K562 (cell line): ENCODE data around the gene ZBTB22. TPM values are rescaled to one million over a fixed set of nuclear protein-coding genes. Genes with fewer than 3 reads are reported as not detected.

Source experiments
- AFF1 ChIP-seq, 2 experiments: fragments of 450-650 bp; IDR thresholded peaks; 2 replicates each; pipeline ENCODE4 v1.6.1; 2018; ENCODE audit warnings: mild to moderate bottlenecking in 2 of 2, low read depth in 1 of 2; ENCODE audit not compliant: partially characterized antibody in 2 of 2
- EWSR1 ChIP-seq: fragments of 450-650 bp; IDR thresholded peaks from 2 replicates; pipeline ENCODE4 v1.6.1; 2018; ENCODE audit warnings: borderline replicate concordance, mild to moderate bottlenecking, low read depth, moderate library complexity; ENCODE audit not compliant: partially characterized antibody
- HMG20A ChIP-seq: fragments of 450-650 bp; formaldehyde crosslinking; conservative IDR thresholded peaks from 2 replicates; pipeline ENCODE4 v1.4.0; 2020; ENCODE audit warnings: mild to moderate bottlenecking, mixed read lengths
- MYC ChIP-seq, 2 experiments: fragments of 250-450 bp in 1 of 2; sonication (Bioruptor Pico) in 1 of 2; IDR thresholded peaks; 2 replicates each; pipeline versions ENCODE4 v1.5.1 to v1.6.1; 2012 to 2021; ENCODE audit warnings: low read depth in 2 of 2, borderline replicate concordance in 1 of 2, improper control_type of control experiment in 1 of 2, low read length in 1 of 2, mild to moderate bottlenecking in 1 of 2, moderate library complexity in 1 of 2
- ZBTB33 ChIP-seq: sonication (generic); formaldehyde crosslinking; IDR thresholded peaks from 2 replicates; pipeline ENCODE4 v1.8.1; 2023; ENCODE audit warnings: mild to moderate bottlenecking, missing genetic modification reagents
- ZBTB34 ChIP-seq: fragments of 250-450 bp; sonication (Bioruptor Pico); IDR thresholded peaks from 2 replicates; pipeline ENCODE4 v1.8.0; 2021; ENCODE audit warnings: mild to moderate bottlenecking, moderate library complexity
- ZBTB49 ChIP-seq: sonication (generic); formaldehyde crosslinking; IDR thresholded peaks from 2 replicates; pipeline ENCODE4 v1.8.0; 2022; ENCODE audit warnings: missing genetic modification reagents, mild to moderate bottlenecking, borderline replicate concordance
- ZNF408 ChIP-seq: fragments of 250-450 bp; sonication (Bioruptor Pico); IDR thresholded peaks from 2 replicates; pipeline ENCODE4 v1.4.0; 2020; ENCODE audit warnings: low read depth, mild to moderate bottlenecking, moderate library complexity
- ZNF449 ChIP-seq: fragments of 250-450 bp; sonication (Bioruptor Pico); IDR thresholded peaks from 2 replicates; pipeline ENCODE4 v1.8.0; 2022; ENCODE audit warnings: moderate library complexity, mild to moderate bottlenecking, inconsistent platforms
- polyA plus RNA-seq, 8 experiments: library from polyadenylated mRNA; depleted of rRNA in 4 of 8; stranded (reverse) in 5 of 8; unstranded in 3 of 8; fragments of >200 nt; fragmentation: Nextera tagmentation in 2 of 8; fragmentation: Illumina TruSeq in 1 of 8; extraction: Ambion mirVana in 2 of 8; extraction: Trizol in 1 of 8; gene quantifications; 2 replicates each; pipeline versions ENCODE4 v1.2.1 to v1.2.3, GENCODE V29; 2011 to 2014; ENCODE audit warnings: inconsistent platforms in 1 of 8, missing spikeins in 1 of 8
- total RNA-seq, 7 experiments: library from RNA; depleted of rRNA in 6 of 7; stranded (reverse); fragments of >200 nt in 6 of 7; fragmentation: Illumina TruSeq in 2 of 7; extraction: Trizol in 2 of 7; gene quantifications; 2 replicates each; pipeline versions ENCODE4 v1.2.1 to v1.2.3, GENCODE V29; 2011 to 2021; ENCODE audit warnings: low replicate concordance in 1 of 7

The ZBTB22 gene
- total and polyA plus RNA-seq, 9 of the 15 experiments (the other 6 are each of a cell fraction or from before 2014, with no cell fraction given): 0.21 to 11.9 (median 7.1) TPM

GRCh38 chr6:33276581-33276863, 41.0 kb downstream of the ZBTB22 start (continued):
- TF ChIP-seq ZNF408 (CRISPR knock-in tag) (0 out of 2 replicates have a peak, but pooled peaks have one; percentile 64), ZNF449 (CRISPR knock-in tag) (0 out of 2 replicates have a peak, but pooled peaks have one; percentile 27), ZBTB34 (CRISPR knock-in tag) (no peak), MYC (IDR thresholded peaks at IDR 0.05; ENCODE audit: low read depth, low read length) (no peak), MYC (CRISPR knock-in tag; IDR thresholded peaks at IDR 0.05; ENCODE audit: borderline replicate concordance, low read depth) (peak; percentile 25; the same call in 1 of the 2 replicates), ZBTB49 (CRISPR knock-in tag) (no peak), EWSR1 (peak; percentile 38), AFF1 (IDR thresholded peaks at IDR 0.05; ENCODE audit: low read depth in 1 of 2, partially characterized antibody in 2 of 2) (peak in 1 of 2 experiments; percentile 24), HMG20A (CRISPR knock-in tag) (0 out of 2 replicates have a peak, but pooled peaks have one; percentile 40), ZBTB33 (no peak)
- TF ChIP-seq, all 486 proteins: peak for 16
